Ureter (tissue), 1 donor: ENCODE data around the gene EGFL8. TPM values are rescaled to one million over a fixed set of nuclear protein-coding genes. Genes with fewer than 3 reads are reported as not detected.

Source experiments
- DNase-seq: peaks from one replicate; pipeline ENCODE4 v3.0.0-alpha.2; 2020; ENCODE audit warnings: low spot score
- total RNA-seq: library from RNA; stranded (reverse); gene quantifications from one replicate; pipeline ENCODE4 v1.2.4, GENCODE V29; 2023
- donor health status: DM: yes; HTN: yes; CAD: no.

The EGFL8 gene
- total RNA-seq, 1 donor from 2014 or later = 26.3 TPM

- no peak for DNase-seq
Measured at GRCh38 chr6:32167761-32168262, 3.4 kb downstream of the EGFL8 start.

GRCh38 chr6:32168350-32168749 is 4.0 kb downstream of the EGFL8 start:
- no peak for DNase-seq

- no peak for DNase-seq
Measured at GRCh38 chr6:32168807-32169591, 4.6 kb downstream of the EGFL8 start.

GRCh38 chr6:32170294-32170693 is 5.9 kb downstream of the EGFL8 start:
- no peak for DNase-seq

- DNase-seq = no peak
Measured at GRCh38 chr6:32171234-32171633, 6.8 kb downstream of the EGFL8 start.

- no peak for DNase-seq
Measured at GRCh38 chr6:32173051-32173727, 8.8 kb downstream of the EGFL8 start.

- DNase-seq = no peak
Measured at GRCh38 chr6:32174416-32174815, 10.0 kb downstream of the EGFL8 start.

- DNase-seq = no peak
Measured at GRCh38 chr6:32175322-32175710, 10.9 kb downstream of the EGFL8 start.

- DNase-seq = peak; percentile 98
Measured at GRCh38 chr6:32175711-32176475, 11.5 kb downstream of the EGFL8 start, which contains the start of gene AGPAT1. AGPAT1 (minus strand) TSS chr6:32176084; CDS start chr6:32171496, 4,588 bp downstream.

GRCh38 chr6:32176476-32177182 is 12.2 kb downstream of the EGFL8 start:
- no peak for DNase-seq

GRCh38 chr6:32177183-32177787 is 12.9 kb downstream of the EGFL8 start:
- no peak for DNase-seq

GRCh38 chr6:32177788-32178546 is 13.6 kb downstream of the EGFL8 start, which contains the start of gene RNF5:
RNF5 (plus strand) TSS chr6:32178405; CDS start chr6:32178512, 107 bp downstream.
- peak; percentile 98 for DNase-seq

GRCh38 chr6:32178547-32179440 is 14.4 kb downstream of the EGFL8 start:
- DNase-seq = no peak

- no peak for DNase-seq
Measured at GRCh38 chr6:32179766-32180405, 15.5 kb downstream of the EGFL8 start.

- no peak for DNase-seq
Measured at GRCh38 chr6:32181148-32181702, 16.8 kb downstream of the EGFL8 start.

GRCh38 chr6:32181915-32182529 is 17.6 kb downstream of the EGFL8 start:
- DNase-seq = no peak

GRCh38 chr6:32182555-32182981 is 18.2 kb downstream of the EGFL8 start:
- DNase-seq = no peak

- DNase-seq = no peak
Measured at GRCh38 chr6:32183030-32183429, 18.6 kb downstream of the EGFL8 start.
